H9 (cell line): ENCODE data around the gene KIF1A. TPM values are rescaled to one million over a fixed set of nuclear protein-coding genes. Genes with fewer than 3 reads are reported as not detected.

Source experiments
- DNase-seq: peaks from one replicate; pipeline ENCODE4 v3.0.0-alpha.2; 2017
- H2AFZ ChIP-seq: one replicate; pipeline ENCODE4 v1.6.1; 2013; ENCODE audit warnings: mild to moderate bottlenecking, low read length, control low read depth, moderate library complexity
- H2AK5ac ChIP-seq: 2 replicates; pipeline ENCODE4 v1.6.1; 2013; ENCODE audit warnings: low read length, control low read depth, mixed read lengths; ENCODE audit not compliant: insufficient read length
- H2BK120ac ChIP-seq: one replicate; pipeline ENCODE4 v1.6.1; 2013; ENCODE audit warnings: low read depth, mild to moderate bottlenecking, low read length, control low read depth, inconsistent platforms; ENCODE audit not compliant: poor library complexity, severe bottlenecking
- H2BK12ac ChIP-seq: 2 replicates; pipeline ENCODE4 v1.6.1; 2013; ENCODE audit warnings: low read length, control low read depth, mixed read lengths, low read depth; ENCODE audit not compliant: insufficient read length
- H2BK15ac ChIP-seq: 2 replicates; pipeline ENCODE4 v1.6.1; 2013; ENCODE audit warnings: low read depth, low read length, control low read depth
- H2BK20ac ChIP-seq: one replicate; pipeline ENCODE4 v1.6.1; 2013; ENCODE audit warnings: low read depth, mild to moderate bottlenecking, low read length, control low read depth, inconsistent platforms; ENCODE audit not compliant: poor library complexity, severe bottlenecking
- H2BK5ac ChIP-seq: 2 replicates; pipeline ENCODE4 v1.6.1; 2013; ENCODE audit warnings: low read length, control low read depth, mixed read lengths; ENCODE audit not compliant: insufficient read length
- H3K14ac ChIP-seq: 2 replicates; pipeline ENCODE4 v1.6.1; 2013; ENCODE audit warnings: low read length, control low read depth; ENCODE audit not compliant: insufficient read depth
- H3K18ac ChIP-seq: 2 replicates; pipeline ENCODE4 v1.6.1; 2013; ENCODE audit warnings: low read depth, mild to moderate bottlenecking, mixed read lengths, low read length, control low read depth; ENCODE audit not compliant: insufficient read length
- H3K23ac ChIP-seq: 2 replicates; pipeline ENCODE4 v1.6.1; 2013; ENCODE audit warnings: low read length, control low read depth, mixed read lengths, low read depth; ENCODE audit not compliant: insufficient read length
- H3K23me2 ChIP-seq: 2 replicates; pipeline ENCODE4 v1.6.1; 2013; ENCODE audit warnings: low read depth, mild to moderate bottlenecking, mixed read lengths, low read length, control low read depth; ENCODE audit not compliant: insufficient read length, poor library complexity, severe bottlenecking
- H3K27ac ChIP-seq: 2 replicates; pipeline ENCODE4 v1.5.1; 2013; ENCODE audit warnings: low read length, control low read depth, mixed read lengths, low read depth; ENCODE audit not compliant: insufficient read length
- H3K27me3 ChIP-seq: 2 replicates; pipeline ENCODE4 v1.6.1; 2013; ENCODE audit warnings: low read length, control low read depth, inconsistent platforms; ENCODE audit not compliant: insufficient read depth
- H3K4ac ChIP-seq: 2 replicates; pipeline ENCODE4 v1.6.1; 2013; ENCODE audit warnings: low read depth, mild to moderate bottlenecking, control low read depth, inconsistent platforms, low read length, moderate library complexity
- H3K4me1 ChIP-seq: 2 replicates; pipeline ENCODE4 v1.6.1; 2013; ENCODE audit warnings: low read length, control low read depth, inconsistent platforms; ENCODE audit not compliant: insufficient read depth
- H3K4me2 ChIP-seq: 2 replicates; pipeline ENCODE4 v1.6.1; 2013; ENCODE audit warnings: low read length, control low read depth, mixed read lengths; ENCODE audit not compliant: insufficient read length, insufficient read depth
- H3K56ac ChIP-seq: 2 replicates; pipeline ENCODE4 v1.6.1; 2013; ENCODE audit warnings: low read depth, mild to moderate bottlenecking, mixed read lengths, low read length, control low read depth; ENCODE audit not compliant: insufficient read length
- H3K79me1 ChIP-seq: 2 replicates; pipeline ENCODE4 v1.6.1; 2013; ENCODE audit warnings: low read depth, mild to moderate bottlenecking, moderate library complexity, low read length, control low read depth, inconsistent platforms; ENCODE audit not compliant: insufficient read depth, poor library complexity, severe bottlenecking
- H3K79me2 ChIP-seq: 2 replicates; pipeline ENCODE4 v1.6.1; 2013; ENCODE audit warnings: low read length, control low read depth, inconsistent platforms; ENCODE audit not compliant: insufficient read depth
- H3K9ac ChIP-seq: 2 replicates; pipeline ENCODE4 v1.6.1; 2013; ENCODE audit warnings: low read length, control low read depth, mixed read lengths; ENCODE audit not compliant: insufficient read length; ENCODE audit errors: extremely low read depth
- H3K9me3 ChIP-seq: one replicate; pipeline ENCODE4 v1.6.1; 2013; ENCODE audit warnings: low read depth, low read length, inconsistent platforms; ENCODE audit not compliant: control insufficient read depth
- H3T11ph ChIP-seq: one replicate; pipeline ENCODE4 v1.6.1; 2013; ENCODE audit warnings: mild to moderate bottlenecking, low read length, control low read depth, inconsistent platforms
- H4K20me1 ChIP-seq: one replicate; pipeline ENCODE4 v1.6.1; 2013; ENCODE audit not compliant: control insufficient read depth, insufficient read length, insufficient read depth
- H4K5ac ChIP-seq: 2 replicates; pipeline ENCODE4 v1.6.1; 2013; ENCODE audit warnings: low read depth, mild to moderate bottlenecking, mixed read lengths, low read length, control low read depth; ENCODE audit not compliant: insufficient read length
- H4K8ac ChIP-seq: replicated peaks from 2 replicates; pipeline ENCODE4 v1.6.1; 2013; ENCODE audit warnings: low read length, control low read depth, mixed read lengths, low read depth; ENCODE audit not compliant: insufficient read length
- H4K91ac ChIP-seq: 2 replicates; pipeline ENCODE4 v1.6.1; 2013; ENCODE audit warnings: low read depth, mild to moderate bottlenecking, moderate library complexity, mixed read lengths, low read length, control low read depth; ENCODE audit not compliant: insufficient read length
- H3K27ac Mint-ChIP-seq, 3 experiments: 2 replicates in 2 of 3; 3 replicates in 1 of 3; pipeline ENCODE4 v1.8.0; 2020 to 2021; ENCODE audit warnings: mixed read lengths in 3 of 3, mild to moderate bottlenecking in 1 of 3, moderate library complexity in 1 of 3
- H3K27me3 Mint-ChIP-seq: 2 replicates; pipeline ENCODE4 v1.8.0; 2021; ENCODE audit warnings: low read depth, mild to moderate bottlenecking, moderate library complexity, mixed read lengths
- H3K36me3 Mint-ChIP-seq, 3 experiments: 2 replicates in 2 of 3; 3 replicates in 1 of 3; pipeline ENCODE4 v1.8.0; 2020 to 2021; ENCODE audit warnings: low read depth in 3 of 3, mixed read lengths in 3 of 3; ENCODE audit not compliant: insufficient read depth in 1 of 3
- H3K4me1 Mint-ChIP-seq, 2 experiments: 2 replicates each; pipeline ENCODE4 v1.8.0; 2020; ENCODE audit warnings: mixed read lengths in 2 of 2
- H3K4me3 Mint-ChIP-seq, 2 experiments: 2 replicates in 1 of 2; 3 replicates in 1 of 2; pipeline ENCODE4 v1.8.0; 2020 to 2021; ENCODE audit warnings: mild to moderate bottlenecking in 2 of 2, mixed read lengths in 2 of 2, moderate library complexity in 1 of 2
- H3K9me3 Mint-ChIP-seq, 2 experiments: 2 replicates in 1 of 2; 3 replicates in 1 of 2; pipeline ENCODE4 v1.8.0; 2020; ENCODE audit warnings: mild to moderate bottlenecking in 2 of 2, mixed read lengths in 2 of 2, moderate library complexity in 1 of 2
- WGBS: extraction: QIAGEN DNeasy Blood & Tissue Kit; methylation state at CpG from one replicate; pipeline ENCODE4 v1.1.7; 2013; ENCODE audit warnings: missing lambda C conversion rate, low lambda C conversion rate, mixed read lengths; ENCODE audit not compliant: insufficient read length; ENCODE audit errors: extremely low coverage; 5-methylcytosine and 5-hydroxymethylcytosine counted together
- total RNA-seq: library from RNA; stranded (reverse); gene quantifications from 2 replicates; pipeline ENCODE4 v1.2.1, GENCODE V29; 2021
- TF ChIP-seq, protein P1 (sequence below): fragments of 200-600 bp; sonication (generic); conservative IDR thresholded peaks from 3 replicates; pipeline ENCODE4 v1.8.0; 2021; ENCODE audit warnings: antibody characterized with exemption, mild to moderate bottlenecking

KIF1A gene
- total RNA-seq, 1 experiment from 2014 or later = 204 TPM

DNA sequence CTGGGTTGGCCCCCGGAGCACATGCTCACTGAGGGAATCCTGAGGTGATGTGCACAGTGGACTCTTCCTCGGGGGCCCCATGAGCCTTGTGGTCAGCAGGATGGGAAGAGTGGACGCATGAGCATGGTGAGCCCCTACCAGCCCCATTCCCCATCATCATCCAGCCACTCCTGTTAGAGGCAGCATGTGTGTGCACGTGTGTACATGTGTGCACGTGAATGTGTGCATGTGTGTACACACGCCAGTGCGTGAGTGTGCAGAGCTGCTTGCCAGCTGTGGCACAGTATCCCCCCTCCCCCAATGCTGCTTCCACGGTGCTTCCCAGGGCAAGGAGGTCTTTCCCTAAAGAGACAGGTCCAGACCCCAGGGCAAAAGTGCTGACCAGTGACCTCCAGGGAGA lies 57.8 kb downstream of the KIF1A start:
- no peak overlapping the region for H3K4me3 Mint-ChIP-seq
- H4K91ac ChIP-seq = no peak overlapping the region
- no peak overlapping the region for H3K9ac ChIP-seq
- H2BK15ac ChIP-seq = no peak overlapping the region
- no peak overlapping the region for H3K27ac ChIP-seq
- no peak overlapping the region for H2BK120ac ChIP-seq
- H3K56ac ChIP-seq = no peak overlapping the region
- WGBS = no CpG with 5 or more reads among the region's 8 CpGs
- TF ChIP-seq, protein P1, sequence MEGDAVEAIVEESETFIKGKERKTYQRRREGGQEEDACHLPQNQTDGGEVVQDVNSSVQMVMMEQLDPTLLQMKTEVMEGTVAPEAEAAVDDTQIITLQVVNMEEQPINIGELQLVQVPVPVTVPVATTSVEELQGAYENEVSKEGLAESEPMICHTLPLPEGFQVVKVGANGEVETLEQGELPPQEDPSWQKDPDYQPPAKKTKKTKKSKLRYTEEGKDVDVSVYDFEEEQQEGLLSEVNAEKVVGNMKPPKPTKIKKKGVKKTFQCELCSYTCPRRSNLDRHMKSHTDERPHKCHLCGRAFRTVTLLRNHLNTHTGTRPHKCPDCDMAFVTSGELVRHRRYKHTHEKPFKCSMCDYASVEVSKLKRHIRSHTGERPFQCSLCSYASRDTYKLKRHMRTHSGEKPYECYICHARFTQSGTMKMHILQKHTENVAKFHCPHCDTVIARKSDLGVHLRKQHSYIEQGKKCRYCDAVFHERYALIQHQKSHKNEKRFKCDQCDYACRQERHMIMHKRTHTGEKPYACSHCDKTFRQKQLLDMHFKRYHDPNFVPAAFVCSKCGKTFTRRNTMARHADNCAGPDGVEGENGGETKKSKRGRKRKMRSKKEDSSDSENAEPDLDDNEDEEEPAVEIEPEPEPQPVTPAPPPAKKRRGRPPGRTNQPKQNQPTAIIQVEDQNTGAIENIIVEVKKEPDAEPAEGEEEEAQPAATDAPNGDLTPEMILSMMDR = no peak
- H3K4me2 ChIP-seq = no peak overlapping the region
- H3K27me3 ChIP-seq = no peaks in the 10 kb centered on the region
- no peak overlapping the region for H4K5ac ChIP-seq
- DNase-seq = no peak
- H3K36me3 Mint-ChIP-seq = peaks cover 35 to 91% (median 85%) of the 10 kb centered on the region in 3 experiments; a peak in 6 of 7 replicates
- no peaks in the 10 kb centered on the region for H3K9me3 ChIP-seq
- H3K9me3 Mint-ChIP-seq = no peaks in the 10 kb centered on the region
- no peak overlapping the region for H3K23ac ChIP-seq
- H2BK12ac ChIP-seq = no peak overlapping the region
- no peak overlapping the region for H2BK20ac ChIP-seq
- H3K79me1 ChIP-seq = no peaks in the 10 kb centered on the region
- H3K4me1 Mint-ChIP-seq = no peaks in the 10 kb centered on the region
- H3K4me1 ChIP-seq = no peaks in the 10 kb centered on the region
- no peak overlapping the region for H4K8ac ChIP-seq
- H3T11ph ChIP-seq = no peak overlapping the region
- H2BK5ac ChIP-seq = no peak overlapping the region
- no peak overlapping the region for H3K14ac ChIP-seq
- H3K18ac ChIP-seq = no peak overlapping the region
- H2AK5ac ChIP-seq = no peak overlapping the region
- no peaks in the 10 kb centered on the region for H3K23me2 ChIP-seq
- H2AFZ ChIP-seq = no peak overlapping the region
- H3K27me3 Mint-ChIP-seq = no peaks in the 10 kb centered on the region
- H3K79me2 ChIP-seq = no peaks in the 10 kb centered on the region
- no peak overlapping the region for H3K4ac ChIP-seq
- H4K20me1 ChIP-seq = no peaks in the 10 kb centered on the region
- H3K27ac Mint-ChIP-seq = no peak overlapping the region
